B cell (primary cell): ENCODE results near the gene XXYLT1. TPM values are rescaled to one million over a fixed set of nuclear protein-coding genes. Genes with fewer than 3 reads are reported as not detected.

ENCODE experiments used
- ATAC-seq: fragments of 200-7000 bp; cut with Tn5 transposase; one replicate; pipeline ENCODE4 v1.10.0; 2021; ENCODE audit warnings: low read depth, mild to moderate bottlenecking, moderate number of reproducible peaks, moderate library complexity
- CTCF ChIA-PET: fragments of 350-600 bp; sonication (Branson Sonifier 250); formaldehyde crosslinking; loops from one replicate; lab custom pipeline; 2021; ENCODE audit warnings: antibody characterized with exemption, inconsistent platforms; lab: Charles Lee
- POLR2A ChIA-PET: fragments of 350-600 bp; sonication (Branson Sonifier 250); formaldehyde crosslinking; loops from one replicate; lab custom pipeline; 2021; ENCODE audit warnings: antibody characterized with exemption; lab: Charles Lee
- DNase-seq: peaks from one replicate; pipeline ENCODE4 v3.0.0; 2013
- H2AFZ ChIP-seq: 2 replicates; pipeline ENCODE4 v1.6.1; 2012; ENCODE audit warnings: mild to moderate bottlenecking, low read depth, low read length; ENCODE audit not compliant: insufficient read depth, poor library complexity, severe bottlenecking
- H3K27ac ChIP-seq, 2 donors: 1 replicate in 1 of 2; 2 replicates in 1 of 2; pipeline ENCODE4 v1.5.1; 2012 to 2013; ENCODE audit warnings: low read length in 2 of 2, mild to moderate bottlenecking in 2 of 2, moderate library complexity in 1 of 2
- H3K27me3 ChIP-seq, 4 experiments: fragments of 200-600 bp in 1 of 4; sonication (generic) in 1 of 4; replicated peaks in 1 of 4; 1 replicate in 2 of 4; 2 replicates in 2 of 4; pipeline versions ENCODE4 v1.6.1 to v1.7.0; 2013 to 2016; ENCODE audit warnings: low read length in 3 of 4, mild to moderate bottlenecking in 2 of 4, mixed read lengths in 1 of 4, moderate library complexity in 1 of 4; ENCODE audit not compliant: insufficient read depth in 4 of 4, control insufficient read depth in 3 of 4; ENCODE audit errors: control extremely low read depth in 1 of 4
- H3K36me3 ChIP-seq, 2 experiments: replicated peaks in 1 of 2; 1 replicate in 1 of 2; 2 replicates in 1 of 2; pipeline versions ENCODE4 v1.6.1 to v1.7.1; 2013; ENCODE audit warnings: low read length in 1 of 2; ENCODE audit not compliant: insufficient read depth in 2 of 2, control insufficient read depth in 1 of 2; ENCODE audit errors: control extremely low read depth in 1 of 2, extremely low read depth in 1 of 2
- H3K4me1 ChIP-seq, 2 donors: fragments of 200-600 bp in 1 of 2; sonication (generic) in 1 of 2; 1 replicate in 1 of 2; 2 replicates in 1 of 2; pipeline versions ENCODE4 v1.5.1 to v1.6.1; 2013 to 2017; ENCODE audit warnings: low read length in 2 of 2; ENCODE audit not compliant: control insufficient read depth in 2 of 2, insufficient read depth in 2 of 2
- H3K4me2 ChIP-seq: replicated peaks from 2 replicates; pipeline ENCODE3; 2012; ENCODE audit warnings: mild to moderate bottlenecking, low read depth, low read length; ENCODE audit not compliant: poor library complexity, severe bottlenecking
- H3K4me3 ChIP-seq, 5 experiments: fragments of 200-600 bp in 1 of 5; sonication (generic) in 1 of 5; 1 replicate in 3 of 5; 2 replicates in 2 of 5; pipeline versions ENCODE4 v1.5.1 to v1.7.0; 2011 to 2016; ENCODE audit warnings: low read length in 4 of 5, mild to moderate bottlenecking in 4 of 5, low read depth in 2 of 5, control low read depth in 1 of 5, moderate library complexity in 1 of 5; ENCODE audit not compliant: insufficient read depth in 1 of 5; ENCODE audit errors: control extremely low read depth in 1 of 5, extremely low read depth in 1 of 5
- H3K79me2 ChIP-seq: fragments of 200-600 bp; sonication (generic); one replicate; pipeline ENCODE4 v1.6.0; 2016; ENCODE audit warnings: low read length; ENCODE audit not compliant: control insufficient read depth, insufficient read depth
- H3K9ac ChIP-seq: fragments of 200-600 bp; sonication (generic); 2 replicates; pipeline ENCODE4 v1.6.1; 2017; ENCODE audit warnings: mild to moderate bottlenecking, low read length, moderate library complexity
- H3K9me3 ChIP-seq, 3 donors: one replicate each; pipeline versions ENCODE4 v1.6.1 to v1.7.1; 2013; ENCODE audit warnings: low read length in 2 of 3; ENCODE audit not compliant: control insufficient read depth in 2 of 3, insufficient read depth in 1 of 3; ENCODE audit errors: control extremely low read depth in 1 of 3
- H4K20me1 ChIP-seq: 2 replicates; pipeline ENCODE4 v1.6.0; 2012; ENCODE audit warnings: mild to moderate bottlenecking, low read length; ENCODE audit not compliant: insufficient read depth, control insufficient read depth, poor library complexity, severe bottlenecking
- H3K27ac Mint-ChIP-seq: one replicate; pipeline ENCODE4 v1.8.0; 2021; ENCODE audit warnings: mixed read lengths
- H3K27me3 Mint-ChIP-seq: one replicate; pipeline ENCODE4 v1.8.0; 2021; ENCODE audit warnings: mixed read lengths
- H3K4me1 Mint-ChIP-seq: one replicate; pipeline ENCODE4 v1.8.0; 2021; ENCODE audit warnings: mixed read lengths
- H3K4me3 Mint-ChIP-seq: one replicate; pipeline ENCODE4 v1.8.0; 2021; ENCODE audit warnings: mixed read lengths
- H3K9me3 Mint-ChIP-seq: one replicate; pipeline ENCODE4 v1.8.0; 2022; ENCODE audit warnings: mixed read lengths; ENCODE audit not compliant: insufficient read depth
- CTCF ChIP-seq: fragments of 200-600 bp; IDR thresholded peaks from one replicate; pipeline ENCODE4 v1.8.0; 2022; ENCODE audit warnings: antibody characterized with exemption, mild to moderate bottlenecking
- EZH2 ChIP-seq: IDR thresholded peaks from 2 replicates; pipeline ENCODE4 v1.6.1; 2012; ENCODE audit warnings: borderline replicate concordance, low read depth, mild to moderate bottlenecking, moderate library complexity, low read length; ENCODE audit not compliant: insufficient read depth, poor library complexity, severe bottlenecking
- WGBS: methylation state at CpG from one replicate; pipeline ENCODE4 v1.1.5; 2013; ENCODE audit warnings: missing lambda C conversion rate; ENCODE audit not compliant: insufficient coverage; 5-methylcytosine and 5-hydroxymethylcytosine counted together
- intact Hi-C: fragments of 100-400 bp; cut with micrococcal nuclease; formaldehyde crosslinking; loops from one replicate; pipeline ENCODE4 v1.10.0; 2022
- polyA plus RNA-seq: library from polyadenylated mRNA; depleted of rRNA; stranded (reverse); fragments of >200 nt; gene quantifications from 2 replicates; pipeline ENCODE4 v1.2.3, GENCODE V29; 2012
- total RNA-seq, 2 donors: library from RNA; stranded (reverse); fragments of 120-200 nt in 1 of 2; gene quantifications; 1 replicate in 1 of 2; 2 replicates in 1 of 2; pipeline versions ENCODE4 v1.2.3 to v1.2.4, GENCODE V29; 2013 to 2022

XXYLT1 gene
- total and polyA plus RNA-seq, 2 donors (not counting 1 experiment from before 2014, with no cell fraction given) = 2.6 to 11.2 TPM

- Mint-ChIP-seq H3K4me1 (peaks cover 4% of the 10 kb centered on the region), H3K27me3 (no peaks in the 10 kb centered on the region), H3K27ac (no peak overlapping the region), H3K9me3 (no peaks in the 10 kb centered on the region), H3K4me3 (no peak overlapping the region)
- H3K9ac ChIP-seq = no peak overlapping the region
- H3K27me3 ChIP-seq = no peaks in the 10 kb centered on the region
- intact Hi-C loops = no loop called here
- ATAC-seq (no peak), DNase-seq (no peak)
- no peaks in the 10 kb centered on the region for H3K4me1 ChIP-seq
- peaks cover 0 to 6% (median 0%) of the 10 kb centered on the region in 3 donors for H3K9me3 ChIP-seq
- no peak overlapping the region for H3K27ac ChIP-seq
- H3K79me2 ChIP-seq = no peaks in the 10 kb centered on the region
- POLR2A ChIA-PET = no interaction called here
- 99% methylated on average over 8 of the region's 8 CpGs for WGBS
- H3K4me2 ChIP-seq = no peak overlapping the region
- CTCF ChIA-PET = no interaction called here
- H2AFZ ChIP-seq = no peak overlapping the region
- no peaks in the 10 kb centered on the region for H3K36me3 ChIP-seq
- TF ChIP-seq EZH2 (no peak), CTCF (no peak)
- no peaks in the 10 kb centered on the region for H4K20me1 ChIP-seq
- H3K4me3 ChIP-seq = no peak overlapping the region
Measured at GRCh38 chr3:195214381-195214780, 56.6 kb downstream of the XXYLT1 start.

- intact Hi-C loops = no loop called here
- CTCF ChIA-PET = no interaction called here
Measured at GRCh38 chr3:195213639-195214315, 57.2 kb downstream of the XXYLT1 start.

More at GRCh38 chr3:195213639-195214315, 57.2 kb downstream of the XXYLT1 start:
- WGBS = 94% methylated on average over 4 of the region's 9 CpGs
- H4K20me1 ChIP-seq = no peaks in the 10 kb centered on the region
- POLR2A ChIA-PET = interaction anchor here (0.7 kb wide), 1 partner anchor 15 kb away, joined by 3 read pairs; no protein-coding TSS in a partner anchor
- Mint-ChIP-seq H3K4me3 (no peak overlapping the region), H3K9me3 (no peaks in the 10 kb centered on the region), H3K27ac (no peak overlapping the region), H3K4me1 (peaks cover 6% of the 10 kb centered on the region), H3K27me3 (no peaks in the 10 kb centered on the region)
- H3K27ac ChIP-seq = peak overlapping the region in 1 of 2 donors; percentile 5
- no peak overlapping the region for H3K4me2 ChIP-seq
- no peaks in the 10 kb centered on the region for H3K79me2 ChIP-seq
- H3K27me3 ChIP-seq = no peaks in the 10 kb centered on the region
- peaks cover 0 to 6% (median 0%) of the 10 kb centered on the region in 3 donors for H3K9me3 ChIP-seq
- H3K9ac ChIP-seq = no peak overlapping the region
- H3K4me1 ChIP-seq = peaks cover 0 to 3% of the 10 kb centered on the region in 2 donors
- H3K4me3 ChIP-seq = no peak overlapping the region
- ATAC-seq (no peak), DNase-seq (no peak)
- H3K36me3 ChIP-seq = no peaks in the 10 kb centered on the region
- no peak for TF ChIP-seq EZH2
- no peak overlapping the region for H2AFZ ChIP-seq
